C4-2B (cell line): ENCODE data around the gene LDLR.

Source experiments
- CTCF ChIP-seq: fragments of 450-650 bp; conservative IDR thresholded peaks from 2 replicates; pipeline ENCODE4 v1.5.1; 2017; ENCODE audit warnings: mild to moderate bottlenecking
- ZFX ChIP-seq: fragments of 450-650 bp; IDR thresholded peaks from 2 replicates; pipeline ENCODE4 v1.6.1; 2017

DNA sequence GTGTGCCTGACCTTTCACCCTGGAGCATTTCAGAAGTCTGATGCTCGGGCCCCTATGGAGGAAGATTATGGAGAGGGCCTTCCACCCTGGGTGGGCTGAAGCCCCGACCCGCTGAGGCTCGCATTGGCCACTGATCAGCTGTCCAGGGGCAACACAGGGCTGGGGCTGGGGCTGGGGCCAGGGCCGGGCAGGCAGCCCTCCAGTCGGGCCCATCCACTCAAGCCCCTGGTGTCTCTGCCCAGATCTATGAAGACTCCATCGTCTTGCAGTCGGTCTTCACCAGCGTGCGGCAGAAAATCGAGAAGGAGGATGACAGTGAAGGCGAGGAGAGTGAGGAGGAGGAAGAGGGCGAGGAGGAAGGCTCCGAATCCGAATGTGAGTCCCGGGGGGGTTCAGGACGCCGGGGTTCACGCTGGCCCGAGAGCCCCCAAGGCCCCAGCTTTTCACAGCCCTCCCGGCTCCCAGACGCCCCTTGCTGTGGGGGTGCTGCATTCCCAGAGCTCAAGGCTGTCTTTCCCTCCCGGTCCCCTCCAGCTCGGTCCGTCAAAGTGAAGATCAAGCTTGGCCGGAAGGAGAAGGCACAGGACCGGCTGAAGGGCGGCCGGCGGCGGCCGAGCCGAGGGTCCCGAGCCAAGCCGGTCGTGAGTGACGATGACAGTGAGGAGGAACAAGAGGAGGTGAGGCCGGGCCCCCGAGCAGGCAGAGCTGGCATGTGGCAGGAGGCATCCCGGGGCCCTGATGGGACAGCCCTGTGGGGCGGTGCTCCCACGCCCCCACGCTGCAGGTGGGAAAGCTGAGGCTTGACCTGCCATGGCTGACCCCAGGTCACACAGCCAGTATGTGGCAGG lies 29.5 kb upstream of the LDLR start:
- TF ChIP-seq CTCF (no peak), ZFX (no peak)
